Testis (tissue), 3 donors: ENCODE measurements around the gene S100A14. TPM values are rescaled to one million over a fixed set of nuclear protein-coding genes. Genes with fewer than 3 reads are reported as not detected.
"Not testable (repeated sequence)": the region's sequence is repeated elsewhere in the genome, so short reads cannot be mapped to it uniquely, and the experiment has no call there.

Experiments used
- DNase-seq: peaks from one replicate; pipeline ENCODE4 v3.0.0-alpha.2; 2019
- H3K27ac ChIP-seq, 2 donors: fragments of 200-600 bp; sonication (generic); one replicate each; pipeline ENCODE4 v1.5.1; 2019
- H3K27me3 ChIP-seq: fragments of 200-600 bp; sonication (generic); one replicate; pipeline ENCODE4 v1.5.1; 2019
- H3K36me3 ChIP-seq: fragments of 200-600 bp; sonication (generic); one replicate; pipeline ENCODE4 v1.5.1; 2017; ENCODE audit warnings: low read depth; ENCODE audit errors: missing control alignments
- H3K4me1 ChIP-seq: fragments of 200-600 bp; sonication (generic); one replicate; pipeline ENCODE4 v1.5.1; 2019
- H3K4me3 ChIP-seq, 2 donors: fragments of 200-600 bp; sonication (generic); one replicate each; pipeline ENCODE4 v1.5.1; 2017 to 2019
- H3K9me3 ChIP-seq: fragments of 200-600 bp; sonication (generic); one replicate; pipeline ENCODE4 v1.5.1; 2017
- CTCF ChIP-seq, 3 experiments: fragments of 450-650 bp in 2 of 3; fragments of 200-600 bp in 1 of 3; sonication (generic) in 1 of 3; IDR thresholded peaks; one replicate each; pipeline ENCODE4 v1.5.1; 2016 to 2019; ENCODE audit warnings: antibody characterized with exemption in 3 of 3, mild to moderate bottlenecking in 2 of 3, moderate library complexity in 1 of 3
- POLR2A ChIP-seq: fragments of 450-650 bp; IDR thresholded peaks from one replicate; pipeline ENCODE4 v1.6.1; 2017; ENCODE audit warnings: antibody characterized with exemption, mild to moderate bottlenecking, moderate library complexity
- WGBS, 2 donors: methylation state at CpG; one replicate each; pipeline ENCODE4 v1.1.5; 2018; 5-methylcytosine and 5-hydroxymethylcytosine counted together
- intact Hi-C: fragments of 100-400 bp; cut with DNase I; formaldehyde crosslinking; loops from one replicate; pipeline ENCODE4 v1.15.1; 2023; ENCODE audit warnings: low total_unique reads
- polyA plus RNA-seq: library from polyadenylated mRNA; stranded (reverse); fragments of 350-450 nt; fragmentation: Illumina TruSeq; extraction: RNeasy Lipid Tissue Mini Kit (QIAGEN cat#74804); gene quantifications from one replicate; pipeline ENCODE4 v1.2.3, GENCODE V29; 2014; ENCODE audit warnings: low read depth, low replicate concordance; ENCODE audit not compliant: insufficient read depth
- total RNA-seq, 2 donors: library from RNA; depleted of rRNA; stranded (reverse); fragments of >200 nt; gene quantifications; one replicate each; pipeline ENCODE4 v1.2.3, GENCODE V29; 2016

Gene S100A14
- total and polyA plus RNA-seq, 3 donors from 2014 or later, result 1.6 TPM; not detected in 2

DNA sequence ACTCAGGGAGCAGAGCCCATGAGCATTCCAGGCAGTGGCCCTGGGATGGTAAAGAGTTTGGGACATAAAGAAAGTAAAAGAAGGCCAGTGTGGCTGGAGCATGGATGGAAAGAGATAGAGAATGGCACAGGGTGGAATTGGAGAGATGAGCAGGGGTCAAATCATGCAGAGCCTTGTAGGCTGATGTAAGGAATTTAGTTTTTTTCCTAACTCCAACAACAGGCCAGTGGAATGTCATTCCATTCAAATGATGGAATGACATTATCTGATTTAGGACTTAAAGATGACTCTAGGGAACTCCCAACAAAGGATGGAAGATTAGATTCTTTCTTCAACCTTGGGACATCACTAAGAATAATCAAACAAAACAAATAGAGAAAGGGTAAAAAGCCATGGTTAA is 37.6 kb downstream of the S100A14 start:
- H3K9me3 ChIP-seq, result no peaks in the 10 kb centered on the region
- intact Hi-C loops, result no loop called here
- H3K4me3 ChIP-seq, result no peak overlapping the region
- no peak overlapping the region for H3K27ac ChIP-seq
- no peaks in the 10 kb centered on the region for H3K36me3 ChIP-seq
- TF ChIP-seq CTCF (IDR thresholded peaks at IDR 0.05), result no peak
- no peak for TF ChIP-seq POLR2A
- no peaks in the 10 kb centered on the region for H3K27me3 ChIP-seq
- no peaks in the 10 kb centered on the region for H3K4me1 ChIP-seq
- no peak for DNase-seq

- 72 to 75% methylated on average over 9 of the region's 9 CpGs for WGBS, 2 donors
These were observed 38.5 kb downstream of the S100A14 start for GRCh38 chr1:153577624-153578051.

GRCh38 chr1:153577138-153577537 is 39.0 kb downstream of the S100A14 start:
- Histone ChIP-seq H3K36me3 (no peaks in the 10 kb centered on the region), H3K9me3 (no peaks in the 10 kb centered on the region), H3K4me1 (no peaks in the 10 kb centered on the region), H3K27ac (no peak overlapping the region), H3K27me3 (no peaks in the 10 kb centered on the region), H3K4me3 (no peak overlapping the region)
- intact Hi-C loops, result no loop called here
- no peak for DNase-seq
- TF ChIP-seq CTCF (IDR thresholded peaks at IDR 0.05) (no peak), POLR2A (no peak)
- 76 to 88% methylated on average over 4 of the region's 4 CpGs for WGBS, 2 donors

More at GRCh38 chr1:153577624-153578051, 38.5 kb downstream of the S100A14 start:
- H3K27ac ChIP-seq, result no peak overlapping the region
- H3K36me3 ChIP-seq, result no peaks in the 10 kb centered on the region
- DNase-seq, result no peak
- intact Hi-C loops, result no loop called here
- H3K4me3 ChIP-seq, result no peak overlapping the region
- no peaks in the 10 kb centered on the region for H3K9me3 ChIP-seq
- no peaks in the 10 kb centered on the region for H3K4me1 ChIP-seq
- no peaks in the 10 kb centered on the region for H3K27me3 ChIP-seq
- no peak for TF ChIP-seq POLR2A
- no peak for TF ChIP-seq CTCF (IDR thresholded peaks at IDR 0.05)

DNA sequence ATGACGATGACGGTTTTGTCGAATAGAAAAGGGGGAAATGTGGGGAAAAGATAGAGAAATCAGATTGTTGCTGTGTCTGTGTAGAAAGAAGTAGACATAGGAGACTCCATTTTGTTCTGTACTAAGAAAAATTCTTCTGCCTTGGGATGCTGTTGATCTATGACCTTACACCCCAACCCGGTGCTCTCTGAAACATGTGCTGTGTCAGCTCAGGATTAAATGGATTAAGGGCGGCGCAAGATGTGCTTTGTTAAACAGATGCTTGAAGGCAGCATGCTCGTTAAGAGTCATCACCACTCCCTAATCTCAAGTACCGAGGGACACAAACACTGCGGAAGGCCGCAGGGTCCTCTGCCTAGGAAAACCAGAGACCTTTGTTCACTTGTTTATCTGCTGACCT is 40.6 kb downstream of the S100A14 start:
- intact Hi-C loops, H3K36me3 ChIP-seq: not testable (repeated sequence)

GRCh38 chr1:153575081-153575491 is 41.0 kb downstream of the S100A14 start:
- DNase-seq, H3K9me3 ChIP-seq, intact Hi-C loops, H3K4me3 ChIP-seq, H3K27me3 ChIP-seq, H3K27ac ChIP-seq, H3K4me1 ChIP-seq, H3K36me3 ChIP-seq: not testable (repeated sequence)
- WGBS, 2 donors, result 55 to 79% methylated on average over 10 to 35 of the region's 35 CpGs

More for the DNA sequence above, 40.6 kb downstream of the S100A14 start:
- H3K9me3 ChIP-seq, H3K27ac ChIP-seq, H3K4me3 ChIP-seq, H3K4me1 ChIP-seq, DNase-seq, H3K27me3 ChIP-seq: not testable (repeated sequence)
- WGBS, 2 donors, result 77 to 87% methylated on average over 10 of the region's 10 CpGs

DNA sequence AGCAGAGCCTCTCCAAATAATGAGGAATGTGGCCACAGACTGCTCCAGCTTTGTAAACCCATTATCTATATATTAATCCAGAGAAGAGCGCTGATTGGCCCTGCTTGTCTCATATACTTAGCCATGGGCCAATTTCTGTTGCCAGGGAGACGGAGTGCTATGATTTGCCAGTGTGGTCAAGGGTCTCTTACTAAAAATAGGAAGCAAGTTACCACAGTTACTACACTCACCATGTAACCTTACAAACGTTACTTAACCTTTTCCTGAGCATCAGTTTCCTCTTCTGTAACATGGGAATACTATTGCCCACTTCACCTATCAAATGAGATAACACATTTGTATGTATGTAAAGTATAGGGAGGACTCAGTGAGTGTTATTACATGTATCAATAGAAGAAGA is 42.8 kb downstream of the S100A14 start:
- H3K27me3 ChIP-seq, result no peaks in the 10 kb centered on the region
- no peaks in the 10 kb centered on the region for H3K9me3 ChIP-seq
- no peak overlapping the region for H3K4me3 ChIP-seq
- H3K36me3 ChIP-seq, result no peaks in the 10 kb centered on the region
- intact Hi-C loops, result loop anchor here (5.0 kb wide), 1 partner anchor 61 kb away; no protein-coding TSS in a partner anchor
- TF ChIP-seq POLR2A (no peak), CTCF (IDR thresholded peaks at IDR 0.05) (no peak)
- H3K4me1 ChIP-seq, result no peaks in the 10 kb centered on the region
- no peak for DNase-seq
- WGBS, 2 donors, result 90 to 92% methylated on average over 3 of the region's 3 CpGs
- peak overlapping the region in 1 of 2 donors; percentile 50 for H3K27ac ChIP-seq
